Measurements from ENCODE around the gene MCM5. TPM values are rescaled to one million over a fixed set of nuclear protein-coding genes. Genes with fewer than 3 reads are reported as not detected.

The MCM5 gene
- total RNA-seq, 2 donors from 2014 or later = 157 to 310 TPM

DNA sequence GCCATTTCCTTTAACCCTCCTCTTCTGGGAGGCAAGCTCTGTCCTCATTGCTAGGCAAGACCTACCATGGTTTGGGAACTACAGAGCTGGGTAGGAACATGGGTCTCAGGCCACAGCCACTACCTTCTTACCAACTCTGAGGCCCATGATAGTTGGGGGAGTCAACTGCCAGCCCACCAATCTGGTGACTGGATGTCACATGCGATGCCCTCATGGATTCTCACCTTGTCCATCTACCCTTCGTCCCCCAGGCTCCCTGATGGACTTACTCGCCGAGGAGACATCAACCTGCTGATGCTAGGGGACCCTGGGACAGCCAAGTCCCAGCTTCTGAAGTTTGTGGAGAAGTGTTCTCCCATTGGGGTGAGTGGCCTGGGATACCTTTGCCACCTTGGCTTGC, 13.7 kb downstream of the MCM5 start:
- H3K27ac Mint-ChIP-seq = no peak overlapping the region
- ATAC-seq = no peak
- H3K36me3 Mint-ChIP-seq = peaks cover 29 to 30% of the 10 kb centered on the region in 2 donors
- DNase-seq (ENCODE audit: low spot score in 2 of 2) = no peak
- no peaks in the 10 kb centered on the region for H3K9me3 Mint-ChIP-seq

- no peak overlapping the region for H3K27ac Mint-ChIP-seq
- DNase-seq (ENCODE audit: low spot score in 2 of 2) = no peak
- H3K36me3 Mint-ChIP-seq = peaks cover 18 to 23% of the 10 kb centered on the region in 2 donors
- ATAC-seq = no peak
- no peaks in the 10 kb centered on the region for H3K9me3 Mint-ChIP-seq
These were observed 17.7 kb downstream of the MCM5 start for GRCh38 chr22:35417606-35418005.

DNA sequence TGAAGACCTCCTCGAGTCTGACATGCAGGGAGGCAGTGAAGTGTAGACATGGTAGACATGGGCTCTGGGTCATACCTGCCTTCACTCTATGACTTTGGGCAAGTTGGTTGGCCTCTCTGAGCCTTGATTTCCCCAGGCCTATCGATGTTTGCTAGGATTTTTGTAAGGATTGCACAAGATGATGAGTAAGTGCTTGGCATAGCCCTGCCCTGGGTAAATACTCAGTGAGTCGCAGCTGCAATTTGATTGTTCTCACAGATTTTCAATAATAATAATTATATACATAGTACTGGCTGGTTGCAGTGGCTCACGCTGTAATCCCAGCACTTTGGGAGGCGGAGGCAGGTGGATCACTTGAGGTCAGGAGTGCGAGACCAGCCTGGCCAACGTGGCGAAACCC, 18.1 kb downstream of the MCM5 start:
- Mint-ChIP-seq H3K27ac (no peak overlapping the region), H3K36me3 (peaks cover 22 to 23% of the 10 kb centered on the region in 2 donors), H3K9me3 (no peaks in the 10 kb centered on the region)
- no peak for ATAC-seq
- no peak for DNase-seq (ENCODE audit: low spot score in 2 of 2)

DNA sequence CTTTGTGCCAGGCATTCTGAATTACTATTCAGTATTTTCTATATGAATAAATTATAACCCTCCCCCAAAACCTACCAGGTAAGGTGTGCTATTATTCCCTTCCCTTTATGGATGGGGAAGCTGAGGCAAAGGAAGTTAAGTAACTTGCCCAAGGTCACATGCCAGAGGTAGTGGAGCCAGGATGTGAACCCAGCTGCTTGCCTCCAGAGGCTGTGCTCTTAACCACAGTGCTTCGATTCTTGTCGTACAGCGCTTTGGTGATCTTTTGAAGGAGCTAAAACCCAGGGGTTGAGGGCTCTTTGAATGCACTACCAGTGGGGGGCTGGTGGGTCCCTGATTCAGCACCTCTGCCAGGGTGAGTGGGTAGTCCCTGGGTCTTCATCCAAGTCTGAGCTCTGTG, 18.8 kb downstream of the MCM5 start:
- Mint-ChIP-seq H3K27ac (no peak overlapping the region), H3K9me3 (no peaks in the 10 kb centered on the region), H3K36me3 (peaks cover 18 to 24% of the 10 kb centered on the region in 2 donors)
- ATAC-seq (no peak), DNase-seq (ENCODE audit: low spot score in 2 of 2) (no peak)

DNA sequence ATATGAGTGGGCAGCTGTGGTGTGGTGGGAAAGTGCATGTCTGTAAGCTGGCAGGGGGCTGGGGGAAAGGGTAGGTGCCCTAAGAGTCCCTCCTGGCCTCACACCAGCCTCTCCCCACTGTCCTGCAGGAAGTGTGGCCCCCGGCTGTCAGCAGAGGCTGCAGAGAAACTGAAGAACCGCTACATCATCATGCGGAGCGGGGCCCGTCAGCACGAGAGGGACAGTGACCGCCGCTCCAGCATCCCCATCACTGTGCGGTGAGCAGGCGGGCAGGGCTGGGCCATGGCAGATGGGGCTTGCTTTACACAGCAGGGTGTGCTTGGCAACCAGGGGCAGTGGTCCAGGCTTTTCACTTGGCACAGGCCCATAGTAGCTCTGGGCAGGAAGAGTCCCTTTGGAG, 19.8 kb downstream of the MCM5 start:
- Mint-ChIP-seq H3K9me3 (no peaks in the 10 kb centered on the region), H3K36me3 (peaks cover 22 to 29% of the 10 kb centered on the region in 2 donors), H3K27ac (peak overlapping the region in 1 of 2 donors; percentile 55)
- ATAC-seq (no peak), DNase-seq (ENCODE audit: low spot score in 2 of 2) (no peak)

DNA sequence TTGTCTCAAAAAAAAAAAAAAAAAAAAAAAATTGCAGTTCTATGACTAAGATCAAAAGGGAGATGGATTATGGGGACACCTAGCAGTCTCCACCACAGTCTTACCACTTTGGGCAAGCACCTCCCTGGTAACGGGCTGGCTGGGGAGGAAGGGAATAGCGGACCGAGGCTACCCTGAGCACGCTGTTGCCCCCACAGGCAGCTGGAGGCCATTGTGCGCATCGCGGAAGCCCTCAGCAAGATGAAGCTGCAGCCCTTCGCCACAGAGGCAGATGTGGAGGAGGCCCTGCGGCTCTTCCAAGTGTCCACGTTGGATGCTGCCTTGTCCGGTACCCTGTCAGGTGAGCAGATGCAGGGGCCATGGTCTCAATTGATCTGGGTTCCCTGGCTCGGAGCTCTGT, 21.2 kb downstream of the MCM5 start:
- Mint-ChIP-seq H3K27ac (no peak overlapping the region), H3K9me3 (no peaks in the 10 kb centered on the region), H3K36me3 (peaks cover 24 to 29% of the 10 kb centered on the region in 2 donors)
- ATAC-seq (no peak), DNase-seq (ENCODE audit: low spot score in 2 of 2) (no peak)

DNA sequence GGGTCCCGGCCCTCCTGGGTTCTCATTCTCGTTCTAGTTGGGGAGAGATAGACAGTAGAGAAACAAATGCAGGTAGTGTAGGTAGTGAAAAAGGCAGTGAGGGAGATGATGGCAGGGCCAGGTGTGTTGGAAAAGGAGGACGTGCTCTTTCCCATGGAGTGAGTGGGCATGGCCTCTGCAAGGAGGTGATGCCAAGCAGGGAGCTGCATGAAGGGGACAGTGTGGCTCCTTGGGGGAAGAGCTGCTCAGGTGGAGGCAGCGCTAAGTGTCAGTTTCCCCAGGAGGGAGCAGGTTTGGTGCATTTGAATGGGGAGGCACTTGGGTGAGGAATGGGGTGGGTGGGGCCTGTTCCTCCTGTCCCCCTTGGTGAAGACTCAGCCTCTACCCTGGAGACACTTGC, 22.2 kb downstream of the MCM5 start:
- H3K36me3 Mint-ChIP-seq = peaks cover 22 to 23% of the 10 kb centered on the region in 2 donors
- ATAC-seq (no peak), DNase-seq (ENCODE audit: low spot score in 2 of 2) (no peak)
- H3K27ac Mint-ChIP-seq = peak overlapping the region in 1 of 2 donors; percentile 74
- H3K9me3 Mint-ChIP-seq = no peaks in the 10 kb centered on the region

DNA sequence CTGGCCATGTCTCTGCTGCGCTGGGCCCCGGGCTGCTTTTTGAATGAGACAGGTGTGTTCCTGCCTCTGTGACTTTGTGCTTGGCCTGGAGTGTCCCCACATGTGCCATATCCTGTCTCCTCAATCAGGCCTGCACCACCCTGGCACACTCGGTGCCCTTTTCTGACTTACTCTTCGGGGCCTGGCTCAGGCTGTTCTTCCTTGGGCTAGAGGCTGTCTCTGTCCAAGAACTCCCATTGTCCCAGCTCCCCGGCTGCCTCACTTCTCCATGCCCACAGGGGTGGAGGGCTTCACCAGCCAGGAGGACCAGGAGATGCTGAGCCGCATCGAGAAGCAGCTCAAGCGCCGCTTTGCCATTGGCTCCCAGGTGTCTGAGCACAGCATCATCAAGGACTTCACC, 23.0 kb downstream of the MCM5 start:
- H3K36me3 Mint-ChIP-seq = peaks cover 22 to 23% of the 10 kb centered on the region in 2 donors
- H3K27ac Mint-ChIP-seq = peak overlapping the region; percentile 53 to 87
- no peak for DNase-seq (ENCODE audit: low spot score in 2 of 2)
- no peaks in the 10 kb centered on the region for H3K9me3 Mint-ChIP-seq
- no peak for ATAC-seq

GRCh38 chr22:35424081-35424480, 24.1 kb downstream of the MCM5 start:
- ATAC-seq (no peak), DNase-seq (ENCODE audit: low spot score in 2 of 2) (no peak)
- H3K9me3 Mint-ChIP-seq = no peaks in the 10 kb centered on the region
- peak overlapping the region in 1 of 2 donors; percentile 42 for H3K27ac Mint-ChIP-seq
- peaks cover 22 to 23% of the 10 kb centered on the region in 2 donors for H3K36me3 Mint-ChIP-seq

- Mint-ChIP-seq H3K9me3 (no peaks in the 10 kb centered on the region), H3K27ac (peak overlapping the region in 1 of 2 donors; percentile 42), H3K36me3 (peaks cover 22 to 23% of the 10 kb centered on the region in 2 donors)
- DNase-seq (ENCODE audit: low spot score in 2 of 2) = no peak
- no peak for ATAC-seq
These were observed 24.8 kb downstream of the MCM5 start for GRCh38 chr22:35424761-35425160.

DNA sequence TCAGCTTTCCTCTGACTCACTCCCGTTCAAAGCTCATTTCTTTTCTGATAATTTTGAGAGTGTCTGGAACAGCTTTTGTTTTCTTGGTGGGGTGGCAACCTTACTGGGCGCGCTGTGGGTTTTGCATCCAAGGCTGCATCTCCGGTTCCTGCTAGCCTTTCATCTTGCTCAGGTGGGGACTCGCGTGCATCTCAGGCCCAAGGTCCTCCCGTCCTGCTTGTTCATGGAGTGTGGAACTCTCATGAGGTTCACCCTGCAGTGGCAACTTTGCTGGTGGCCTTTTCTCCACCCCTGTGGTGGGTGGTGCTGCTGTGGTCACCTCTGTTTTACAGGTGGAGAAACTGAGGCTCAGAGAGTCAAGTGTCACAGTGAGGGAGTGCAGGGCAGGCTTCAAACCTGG, 25.6 kb downstream of the MCM5 start:
- Mint-ChIP-seq H3K9me3 (no peaks in the 10 kb centered on the region), H3K27ac (no peak overlapping the region), H3K36me3 (peaks cover 26 to 28% of the 10 kb centered on the region in 2 donors)
- ATAC-seq (no peak), DNase-seq (ENCODE audit: low spot score in 2 of 2) (no peak)

GRCh38 chr22:35425971-35426800, 26.2 kb downstream of the MCM5 start:
- no peak for DNase-seq (ENCODE audit: low spot score in 2 of 2)
- peak overlapping the region in 1 of 2 donors; percentile 81 for H3K27ac Mint-ChIP-seq
- H3K36me3 Mint-ChIP-seq = peaks cover 26 to 28% of the 10 kb centered on the region in 2 donors
- no peaks in the 10 kb centered on the region for H3K9me3 Mint-ChIP-seq
- ATAC-seq = no peak

DNA sequence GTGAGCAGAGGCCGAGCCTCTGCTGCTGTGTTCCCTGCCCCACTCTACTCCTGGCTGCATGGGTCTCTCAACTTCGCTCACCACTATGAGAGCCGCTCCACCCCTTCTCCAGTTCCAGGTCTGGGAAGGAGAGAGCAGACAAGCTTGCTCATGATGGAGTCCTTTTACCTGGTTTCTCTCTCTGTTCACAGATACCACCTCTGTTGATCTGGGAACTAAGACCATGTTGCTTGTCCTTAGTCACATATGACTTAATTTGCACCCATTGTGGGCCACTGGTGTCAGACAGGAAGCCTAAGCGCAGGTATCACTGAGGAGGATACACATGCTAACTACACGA, 26.8 kb downstream of the MCM5 start:
- no peak for DNase-seq (ENCODE audit: low spot score in 2 of 2)
- no peaks in the 10 kb centered on the region for H3K9me3 Mint-ChIP-seq
- H3K27ac Mint-ChIP-seq = peak overlapping the region in 1 of 2 donors; percentile 47
- no peak for ATAC-seq
- H3K36me3 Mint-ChIP-seq = peaks cover 28 to 33% of the 10 kb centered on the region in 2 donors

- Mint-ChIP-seq H3K36me3 (peaks cover 24 to 41% of the 10 kb centered on the region in 2 donors), H3K27ac (no peak overlapping the region), H3K9me3 (no peaks in the 10 kb centered on the region)
- ATAC-seq (peak; percentile 61 to 67), DNase-seq (ENCODE audit: low spot score in 2 of 2) (peak in 1 of 2 donors; percentile 78)
These were observed 31.0 kb downstream of the MCM5 start for GRCh38 chr22:35430897-35431322.

DNA sequence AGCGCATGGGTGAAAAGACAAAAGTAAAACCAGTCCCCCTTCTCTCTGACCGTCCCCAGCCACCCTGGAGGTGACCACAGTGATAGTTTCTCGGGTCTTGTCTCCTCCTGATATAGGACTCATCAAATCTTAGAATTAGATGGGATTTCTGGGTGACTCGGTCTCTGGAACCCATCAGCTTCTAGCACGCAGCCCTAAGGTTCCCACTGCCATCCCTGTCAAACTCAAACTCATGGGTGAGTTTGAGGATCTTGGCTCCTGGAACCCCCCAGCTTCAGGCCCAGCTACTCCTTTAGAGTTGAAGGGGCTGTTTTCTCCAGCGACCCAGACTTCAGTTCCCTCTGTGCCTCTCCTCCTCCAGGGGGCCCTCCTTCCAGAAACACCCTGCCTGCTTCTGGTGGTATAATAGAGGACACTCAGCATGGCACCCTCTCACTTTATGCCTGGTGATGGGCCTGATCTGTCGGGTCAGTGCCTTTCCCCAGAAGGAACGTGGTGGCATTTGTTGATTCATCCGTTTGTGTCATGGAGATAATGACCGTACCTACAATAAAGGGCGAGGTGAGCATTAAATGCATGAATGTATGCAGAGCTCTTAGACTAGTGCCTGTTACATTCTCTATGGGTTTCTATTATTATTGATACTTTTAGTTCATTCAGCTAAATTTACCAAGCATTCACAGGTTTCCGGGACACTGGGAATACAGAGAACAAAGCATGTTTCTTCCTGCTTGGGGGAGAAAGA, 31.7 kb downstream of the MCM5 start:
- no peak overlapping the region for H3K27ac Mint-ChIP-seq
- no peak for DNase-seq (ENCODE audit: low spot score in 2 of 2)
- peak in 1 of 2 donors; percentile 19 for ATAC-seq
- H3K9me3 Mint-ChIP-seq = no peaks in the 10 kb centered on the region
- peaks cover 24 to 46% of the 10 kb centered on the region in 2 donors for H3K36me3 Mint-ChIP-seq

- H3K27ac Mint-ChIP-seq = no peak overlapping the region
- no peak for DNase-seq (ENCODE audit: low spot score in 2 of 2)
- peaks cover 26 to 50% of the 10 kb centered on the region in 2 donors for H3K36me3 Mint-ChIP-seq
- ATAC-seq = no peak
- no peaks in the 10 kb centered on the region for H3K9me3 Mint-ChIP-seq
These were observed 32.4 kb downstream of the MCM5 start for GRCh38 chr22:35432228-35432905.
